KMS-11 (cell line): Measurements from ENCODE around the gene PRCC.
A peak's percentile ranks its signal among the peaks of the same experiment; 100 is the strongest.

ENCODE experiments used
- H2AFZ ChIP-seq: fragments of 200-600 bp; sonication (generic); 2 replicates; pipeline ENCODE4 v1.6.1; 2016; ENCODE audit warnings: antibody characterized with exemption, mixed run types, low read depth
- H3K27ac ChIP-seq: fragments of 200-600 bp; sonication (generic); 2 replicates; pipeline ENCODE4 v1.6.1; 2016; ENCODE audit warnings: mild to moderate bottlenecking, mixed run types
- H3K27me3 ChIP-seq: fragments of 200-600 bp; sonication (generic); 2 replicates; pipeline ENCODE4 v1.6.1; 2017; ENCODE audit warnings: mild to moderate bottlenecking, low read depth, mixed run types, moderate library complexity; ENCODE audit not compliant: insufficient read depth
- H3K36me3 ChIP-seq: fragments of 200-600 bp; sonication (generic); 2 replicates; pipeline ENCODE4 v1.6.1; 2017; ENCODE audit warnings: mild to moderate bottlenecking, mixed run types; ENCODE audit not compliant: insufficient read depth
- H3K4me1 ChIP-seq: fragments of 200-600 bp; sonication (generic); 2 replicates; pipeline ENCODE4 v1.6.1; 2016; ENCODE audit warnings: mild to moderate bottlenecking, low read depth, mixed run types; ENCODE audit not compliant: poor library complexity, severe bottlenecking
- H3K4me2 ChIP-seq: fragments of 200-600 bp; sonication (generic); 2 replicates; pipeline ENCODE4 v1.7.0; 2016; ENCODE audit warnings: mild to moderate bottlenecking, mixed run types
- H3K4me3 ChIP-seq: fragments of 200-600 bp; sonication (generic); IDR thresholded peaks from 2 replicates; pipeline ENCODE4 v1.6.1; 2017; ENCODE audit warnings: low read depth, low read length, mixed read lengths; ENCODE audit not compliant: insufficient read depth
- H3K79me2 ChIP-seq: fragments of 200-600 bp; sonication (generic); 2 replicates; pipeline ENCODE4 v1.6.1; 2016; ENCODE audit warnings: low read depth, mixed run types; ENCODE audit not compliant: insufficient read depth
- H3K9ac ChIP-seq: fragments of 200-600 bp; sonication (generic); 2 replicates; pipeline ENCODE4 v1.6.1; 2016; ENCODE audit warnings: mild to moderate bottlenecking, mixed run types
- H4K20me1 ChIP-seq: fragments of 200-600 bp; sonication (generic); 2 replicates; pipeline ENCODE4 v1.6.1; 2016; ENCODE audit warnings: mild to moderate bottlenecking, mixed run types; ENCODE audit not compliant: insufficient read depth
- CTCF ChIP-seq: fragments of 200-600 bp; sonication (generic); conservative IDR thresholded peaks from 2 replicates; pipeline ENCODE4 v1.6.1; 2017; ENCODE audit warnings: low read depth, mild to moderate bottlenecking, antibody characterized with exemption, low read length, moderate library complexity, mixed read lengths

Gene PRCC

GRCh38 chr1:156746406-156746727 is 21.0 kb upstream of the PRCC start:
- Histone ChIP-seq H3K4me2 (peak overlapping the region; percentile 94), H2AFZ (no peak overlapping the region), H3K79me2 (peaks cover 83% of the 10 kb centered on the region), H3K4me3 (peak overlapping the region; percentile 82), H3K27ac (peak overlapping the region; percentile 86), H3K4me1 (peaks cover 68% of the 10 kb centered on the region), H3K27me3 (no peaks in the 10 kb centered on the region), H4K20me1 (peaks cover 11% of the 10 kb centered on the region; the same call in 1 of the 2 replicates), H3K9ac (peak overlapping the region; percentile 84), H3K36me3 (no peaks in the 10 kb centered on the region; the same call in 1 of the 2 replicates)
- TF ChIP-seq CTCF = no peak

- TF ChIP-seq CTCF = peak; percentile 75
- no peak overlapping the region for H2AFZ ChIP-seq
- peaks cover 62% of the 10 kb centered on the region for H3K4me1 ChIP-seq
- peak overlapping the region; percentile 90 for H3K4me3 ChIP-seq
- peaks cover 86% of the 10 kb centered on the region for H3K79me2 ChIP-seq
- peaks cover 11% of the 10 kb centered on the region; the same call in 1 of the 2 replicates for H4K20me1 ChIP-seq
- no peaks in the 10 kb centered on the region for H3K27me3 ChIP-seq
- peak overlapping the region; percentile 92 for H3K9ac ChIP-seq
- no peaks in the 10 kb centered on the region; the same call in 1 of the 2 replicates for H3K36me3 ChIP-seq
- H3K4me2 ChIP-seq = peak overlapping the region; percentile 97
- peak overlapping the region; percentile 86 for H3K27ac ChIP-seq
These were observed 20.4 kb upstream of the PRCC start for GRCh38 chr1:156746728-156747631.

- peak overlapping the region; percentile 92 for H3K9ac ChIP-seq
- peak overlapping the region; percentile 90 for H3K4me3 ChIP-seq
- H3K4me2 ChIP-seq = peak overlapping the region; percentile 97
- H3K36me3 ChIP-seq = no peaks in the 10 kb centered on the region; the same call in 1 of the 2 replicates
- H4K20me1 ChIP-seq = peaks cover 11% of the 10 kb centered on the region; the same call in 1 of the 2 replicates
- H2AFZ ChIP-seq = no peak overlapping the region
- H3K79me2 ChIP-seq = peaks cover 90% of the 10 kb centered on the region
- no peaks in the 10 kb centered on the region for H3K27me3 ChIP-seq
- H3K4me1 ChIP-seq = peaks cover 58% of the 10 kb centered on the region
- peak; percentile 22; the same call in 1 of the 2 replicates for TF ChIP-seq CTCF
- H3K27ac ChIP-seq = peak overlapping the region; percentile 85
These were observed 19.3 kb upstream of the PRCC start for GRCh38 chr1:156747742-156748669.

- Histone ChIP-seq H3K79me2 (peaks cover 92% of the 10 kb centered on the region), H3K9ac (peak overlapping the region; percentile 92), H2AFZ (no peak overlapping the region), H3K27me3 (no peaks in the 10 kb centered on the region), H3K4me1 (peaks cover 58% of the 10 kb centered on the region), H3K4me3 (peak overlapping the region; percentile 90), H4K20me1 (peaks cover 11% of the 10 kb centered on the region; the same call in 1 of the 2 replicates), H3K4me2 (peak overlapping the region; percentile 97), H3K36me3 (no peaks in the 10 kb centered on the region; the same call in 1 of the 2 replicates), H3K27ac (peak overlapping the region; percentile 85)
- no peak for TF ChIP-seq CTCF
These were observed 18.5 kb upstream of the PRCC start for GRCh38 chr1:156748670-156749418.
